Suprapubic skin (tissue), 4 donors: ENCODE measurements around the gene EMCN. TPM values are rescaled to one million over a fixed set of nuclear protein-coding genes. Genes with fewer than 3 reads are reported as not detected.
"Not testable (repeated sequence)": the region's sequence is repeated elsewhere in the genome, so short reads cannot be mapped to it uniquely, and the experiment has no call there.

ENCODE experiments used
- DNase-seq, 2 donors: peaks; one replicate each; pipeline ENCODE4 v3.0.0-alpha.2; 2019; ENCODE audit warnings: low spot score in 2 of 2
- H3K27ac ChIP-seq: fragments of 200-600 bp; sonication (generic); one replicate; pipeline ENCODE4 v1.5.1; 2019
- H3K27me3 ChIP-seq: fragments of 200-600 bp; sonication (generic); one replicate; pipeline ENCODE4 v1.5.1; 2019
- H3K36me3 ChIP-seq: fragments of 200-600 bp; sonication (generic); one replicate; pipeline ENCODE4 v1.5.1; 2019
- H3K4me1 ChIP-seq: fragments of 200-600 bp; sonication (generic); one replicate; pipeline ENCODE4 v1.5.1; 2019
- H3K4me3 ChIP-seq: fragments of 200-600 bp; sonication (generic); one replicate; pipeline ENCODE4 v1.5.1; 2019; ENCODE audit warnings: mild to moderate bottlenecking
- H3K9me3 ChIP-seq: fragments of 200-600 bp; sonication (generic); one replicate; pipeline ENCODE4 v1.5.1; 2019
- EP300 ChIP-seq: sonication (generic); formaldehyde crosslinking; IDR thresholded peaks from one replicate; pipeline ENCODE4 v1.6.1; 2017; ENCODE audit warnings: antibody characterized with exemption
- POLR2A ChIP-seq, 2 donors: fragments of 450-650 bp; IDR thresholded peaks; one replicate each; pipeline ENCODE4 v1.6.1; 2017; ENCODE audit warnings: antibody characterized with exemption in 2 of 2, mild to moderate bottlenecking in 2 of 2, moderate library complexity in 2 of 2
- POLR2AphosphoS5 ChIP-seq, 3 donors: sonication (generic); formaldehyde crosslinking; IDR thresholded peaks; one replicate each; pipeline ENCODE4 v1.6.1; 2017; ENCODE audit warnings: antibody characterized with exemption in 3 of 3
- WGBS: methylation state at CpG from one replicate; pipeline ENCODE4 v1.1.5; 2018; 5-methylcytosine and 5-hydroxymethylcytosine counted together
- total RNA-seq, 4 donors: library from RNA; depleted of rRNA; stranded (reverse); fragments of >200 nt; gene quantifications; one replicate each; pipeline ENCODE4 v1.1.0, GENCODE V29; 2016
- TF ChIP-seq, protein P1 (sequence below), 2 donors: fragments of 200-600 bp in 1 of 2; fragments of 450-650 bp in 1 of 2; sonication (generic) in 1 of 2; IDR thresholded peaks; one replicate each; pipeline ENCODE4 v1.5.1; 2016 to 2019; ENCODE audit warnings: antibody characterized with exemption in 2 of 2, mild to moderate bottlenecking in 1 of 2, moderate library complexity in 1 of 2

Gene EMCN
- total RNA-seq, 4 donors from 2014 or later: 5.3 to 22.7 (median 10.2) TPM

DNA sequence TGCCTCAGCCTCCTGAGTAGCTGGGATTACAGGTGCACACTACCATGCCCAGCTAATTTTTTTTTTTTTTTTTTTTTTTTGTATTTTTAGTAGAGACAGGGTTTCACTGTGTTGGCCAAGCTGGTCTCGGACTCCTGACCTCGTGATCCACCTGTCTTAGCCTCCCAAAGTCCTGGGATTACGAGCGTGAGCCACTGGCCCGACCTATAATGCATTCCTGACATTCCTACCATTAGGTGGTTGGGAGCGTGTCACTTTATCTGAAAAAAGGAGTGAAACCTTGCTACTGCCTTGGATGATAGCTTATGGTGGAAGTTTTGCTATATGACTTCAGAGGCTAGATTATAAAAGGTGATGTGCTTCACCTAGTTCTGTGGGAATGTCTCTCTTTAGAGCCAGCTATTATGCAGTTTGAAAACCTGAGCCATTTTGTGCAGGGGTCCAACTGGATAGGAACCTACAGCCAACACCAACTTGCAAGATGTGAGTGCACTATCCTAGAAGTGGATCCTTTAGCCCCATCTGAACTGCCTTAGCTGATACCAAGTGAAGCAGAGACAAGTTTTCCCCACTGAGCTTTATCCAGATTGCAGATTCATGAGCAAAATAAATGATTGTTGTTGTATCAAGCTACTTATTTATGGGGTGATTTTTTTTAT, 29.8 kb upstream of the EMCN start:
- Histone ChIP-seq H3K27ac (no peak overlapping the region), H3K36me3 (no peaks in the 10 kb centered on the region), H3K27me3 (no peaks in the 10 kb centered on the region), H3K4me1 (no peaks in the 10 kb centered on the region), H3K9me3 (no peaks in the 10 kb centered on the region), H3K4me3 (no peak overlapping the region)
- TF ChIP-seq POLR2AphosphoS5 (IDR thresholded peaks at IDR 0.05) (no peak), EP300 (no peak), POLR2A (IDR thresholded peaks at IDR 0.05) (no peak)
- TF ChIP-seq, protein P1, sequence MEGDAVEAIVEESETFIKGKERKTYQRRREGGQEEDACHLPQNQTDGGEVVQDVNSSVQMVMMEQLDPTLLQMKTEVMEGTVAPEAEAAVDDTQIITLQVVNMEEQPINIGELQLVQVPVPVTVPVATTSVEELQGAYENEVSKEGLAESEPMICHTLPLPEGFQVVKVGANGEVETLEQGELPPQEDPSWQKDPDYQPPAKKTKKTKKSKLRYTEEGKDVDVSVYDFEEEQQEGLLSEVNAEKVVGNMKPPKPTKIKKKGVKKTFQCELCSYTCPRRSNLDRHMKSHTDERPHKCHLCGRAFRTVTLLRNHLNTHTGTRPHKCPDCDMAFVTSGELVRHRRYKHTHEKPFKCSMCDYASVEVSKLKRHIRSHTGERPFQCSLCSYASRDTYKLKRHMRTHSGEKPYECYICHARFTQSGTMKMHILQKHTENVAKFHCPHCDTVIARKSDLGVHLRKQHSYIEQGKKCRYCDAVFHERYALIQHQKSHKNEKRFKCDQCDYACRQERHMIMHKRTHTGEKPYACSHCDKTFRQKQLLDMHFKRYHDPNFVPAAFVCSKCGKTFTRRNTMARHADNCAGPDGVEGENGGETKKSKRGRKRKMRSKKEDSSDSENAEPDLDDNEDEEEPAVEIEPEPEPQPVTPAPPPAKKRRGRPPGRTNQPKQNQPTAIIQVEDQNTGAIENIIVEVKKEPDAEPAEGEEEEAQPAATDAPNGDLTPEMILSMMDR (IDR thresholded peaks at IDR 0.05): no peak
- 77% methylated on average over 6 of the region's 6 CpGs for WGBS
- DNase-seq: no peak

- TF ChIP-seq POLR2A (IDR thresholded peaks at IDR 0.05) (no peak), POLR2AphosphoS5 (IDR thresholded peaks at IDR 0.05) (no peak), EP300 (no peak)
- TF ChIP-seq, protein P1 (IDR thresholded peaks at IDR 0.05): no peak
- H3K9me3 ChIP-seq: no peaks in the 10 kb centered on the region
- 80% methylated on average over 5 of the region's 5 CpGs for WGBS
Observed at GRCh38 chr4:100545427-100545826, 27.6 kb upstream of the EMCN start.

GRCh38 chr4:100540131-100540530, 22.3 kb upstream of the EMCN start:
- Histone ChIP-seq H3K4me1 (no peaks in the 10 kb centered on the region), H3K27me3 (no peaks in the 10 kb centered on the region), H3K9me3 (no peaks in the 10 kb centered on the region), H3K4me3 (no peak overlapping the region), H3K36me3 (no peaks in the 10 kb centered on the region), H3K27ac (no peak overlapping the region)
- TF ChIP-seq EP300 (no peak), POLR2AphosphoS5 (IDR thresholded peaks at IDR 0.05) (no peak), POLR2A (IDR thresholded peaks at IDR 0.05) (no peak)
- TF ChIP-seq, protein P1 (IDR thresholded peaks at IDR 0.05): no peak
- no peak for DNase-seq

More at GRCh38 chr4:100545427-100545826, 27.6 kb upstream of the EMCN start:
- Histone ChIP-seq H3K36me3 (no peaks in the 10 kb centered on the region), H3K4me3 (no peak overlapping the region), H3K4me1 (no peaks in the 10 kb centered on the region), H3K27ac (no peak overlapping the region), H3K27me3 (no peaks in the 10 kb centered on the region)
- DNase-seq: no peak

DNA sequence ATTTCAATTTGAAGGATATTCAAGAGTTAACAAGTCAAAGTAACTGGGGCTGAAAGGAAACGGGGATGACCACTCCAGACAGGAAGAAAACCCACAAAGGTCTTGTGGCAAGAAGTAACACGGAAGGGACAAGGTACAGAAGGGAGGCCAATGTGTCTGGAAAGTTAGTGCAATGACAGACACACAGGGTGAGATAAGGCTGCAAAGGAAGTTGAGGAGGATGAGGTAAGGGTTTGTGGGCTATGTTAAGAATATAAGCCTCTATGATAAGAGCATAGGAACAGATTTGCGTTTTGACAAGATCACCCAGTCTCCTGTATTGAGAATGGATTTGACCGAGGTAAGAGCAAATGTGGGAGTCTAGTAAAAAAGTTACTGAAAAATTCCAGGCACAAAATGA, 21.9 kb upstream of the EMCN start:
- 63% methylated on average over 4 of the region's 4 CpGs for WGBS
- Histone ChIP-seq H3K27me3 (no peaks in the 10 kb centered on the region), H3K4me3 (no peak overlapping the region), H3K27ac (no peak overlapping the region), H3K4me1 (no peaks in the 10 kb centered on the region), H3K36me3 (no peaks in the 10 kb centered on the region), H3K9me3 (no peaks in the 10 kb centered on the region)
- DNase-seq: no peak
- TF ChIP-seq POLR2AphosphoS5 (IDR thresholded peaks at IDR 0.05) (no peak), EP300 (no peak), POLR2A (IDR thresholded peaks at IDR 0.05) (no peak)
- TF ChIP-seq, protein P1 (IDR thresholded peaks at IDR 0.05): no peak

DNA sequence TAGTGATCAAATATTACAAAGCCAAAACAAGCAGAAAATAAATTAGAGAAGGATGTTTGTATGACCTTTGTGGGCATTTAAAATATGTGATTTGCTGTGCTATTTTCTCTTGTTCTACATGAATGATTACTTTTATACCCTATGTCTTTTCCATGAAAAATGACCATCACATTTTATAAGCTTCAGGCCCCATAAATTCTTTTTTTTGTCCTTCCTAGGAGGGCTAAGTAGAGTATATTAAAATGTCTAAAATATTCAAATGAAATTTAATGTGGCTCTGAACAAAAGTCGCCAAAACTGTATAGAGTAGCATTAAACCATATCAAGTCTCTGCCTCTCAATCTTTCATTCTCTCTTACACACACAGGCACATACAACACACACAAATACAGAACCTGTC, 15.9 kb upstream of the EMCN start:
- TF ChIP-seq, protein P1 (IDR thresholded peaks at IDR 0.05): no peak
- no peak for TF ChIP-seq POLR2A (IDR thresholded peaks at IDR 0.05)
- TF ChIP-seq POLR2AphosphoS5 (IDR thresholded peaks at IDR 0.05): no peak
- no peak for TF ChIP-seq EP300
- Histone ChIP-seq H3K4me1 (no peaks in the 10 kb centered on the region), H3K36me3 (no peaks in the 10 kb centered on the region), H3K27me3 (no peaks in the 10 kb centered on the region), H3K27ac (no peak overlapping the region), H3K9me3 (no peaks in the 10 kb centered on the region), H3K4me3 (no peak overlapping the region)
- WGBS: 84% methylated on average over 1 of the region's 1 CpG
- no peak for DNase-seq

DNA sequence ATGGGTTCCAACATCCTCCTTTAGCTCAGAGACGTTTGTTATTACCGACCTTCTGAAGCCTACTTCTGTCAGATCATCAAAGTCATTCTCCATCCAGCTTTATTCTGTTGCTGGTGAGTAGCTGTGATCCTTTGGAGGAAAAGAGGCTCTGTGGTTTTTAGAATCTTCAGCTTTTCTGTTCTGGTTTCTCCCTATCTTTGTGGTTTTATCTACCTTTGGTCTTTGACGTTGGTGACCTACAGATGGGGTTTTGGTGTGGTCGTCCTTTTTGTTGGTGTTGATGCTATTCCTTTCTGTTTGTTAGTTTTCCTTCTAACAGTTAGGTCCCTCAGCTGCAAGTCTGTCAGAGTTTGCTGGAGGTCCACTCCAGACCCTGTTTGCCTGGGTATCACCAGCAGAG, 12.3 kb upstream of the EMCN start:
- not testable (repeated sequence) for DNase-seq, H3K27ac ChIP-seq
- WGBS: 80% methylated on average over 4 of the region's 4 CpGs

More for the DNA sequence above, 12.3 kb upstream of the EMCN start:
- H3K4me1 ChIP-seq, H3K4me3 ChIP-seq, H3K27me3 ChIP-seq, H3K36me3 ChIP-seq, H3K9me3 ChIP-seq: not testable (repeated sequence)
